Nephron progenitor cell (in vitro differentiated cells): ENCODE measurements around the gene CD19.

Source experiments
- DNase-seq: peaks from one replicate; pipeline ENCODE4 v3.0.0; 2021
- H3K27ac Mint-ChIP-seq: 2 replicates; pipeline ENCODE4 v1.8.0; 2021; ENCODE audit warnings: mild to moderate bottlenecking, moderate library complexity, mixed read lengths
- H3K27me3 Mint-ChIP-seq: 2 replicates; pipeline ENCODE4 v1.8.0; 2021; ENCODE audit warnings: mild to moderate bottlenecking, low read depth, mixed read lengths; ENCODE audit not compliant: poor library complexity
- H3K36me3 Mint-ChIP-seq: 2 replicates; pipeline ENCODE4 v1.8.0; 2021; ENCODE audit warnings: low read depth, mixed read lengths
- H3K4me1 Mint-ChIP-seq: 2 replicates; pipeline ENCODE4 v1.8.0; 2021; ENCODE audit warnings: mixed read lengths
- H3K4me3 Mint-ChIP-seq: 2 replicates; pipeline ENCODE4 v1.8.0; 2021; ENCODE audit warnings: mild to moderate bottlenecking, moderate library complexity, mixed read lengths
- H3K9me3 Mint-ChIP-seq: 2 replicates; pipeline ENCODE4 v1.8.0; 2021; ENCODE audit warnings: mild to moderate bottlenecking, moderate library complexity, mixed read lengths
- CTCF ChIP-seq: fragments of 200-600 bp; sonication (generic); IDR thresholded peaks from 2 replicates; pipeline ENCODE4 v1.5.0; 2021; ENCODE audit warnings: antibody characterized with exemption

The CD19 gene

DNA sequence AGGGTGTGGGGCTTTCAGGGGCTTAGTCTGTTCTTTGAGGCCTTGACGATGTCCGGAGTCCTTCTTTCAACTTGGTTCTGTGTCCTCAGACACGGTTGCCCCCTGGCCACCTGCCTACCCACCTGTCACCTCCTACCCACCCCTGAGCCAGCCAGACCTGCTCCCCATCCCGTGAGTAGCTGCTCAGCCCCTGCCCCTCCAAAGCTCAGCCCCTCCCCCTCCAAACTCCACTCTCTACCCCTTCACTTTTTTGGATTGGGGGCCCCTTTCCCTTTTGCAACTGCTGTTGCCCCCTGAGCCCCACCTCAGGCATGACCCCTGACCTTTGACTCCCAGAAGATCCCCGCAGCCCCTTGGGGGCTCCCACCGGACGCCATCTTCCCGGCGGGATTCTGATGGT lies 54.3 kb downstream of the CD19 start:
- Mint-ChIP-seq H3K4me1 (no peaks in the 10 kb centered on the region), H3K4me3 (no peak overlapping the region), H3K9me3 (peaks cover 8% of the 10 kb centered on the region), H3K36me3 (peaks cover 37% of the 10 kb centered on the region), H3K27ac (no peak overlapping the region), H3K27me3 (no peaks in the 10 kb centered on the region)
- TF ChIP-seq CTCF: no peak
- DNase-seq: no peak

GRCh38 chr16:28986492-28986891 lies 54.7 kb downstream of the CD19 start:
- Mint-ChIP-seq H3K9me3 (peaks cover 8% of the 10 kb centered on the region), H3K4me1 (no peaks in the 10 kb centered on the region), H3K27ac (no peak overlapping the region), H3K36me3 (peaks cover 32% of the 10 kb centered on the region), H3K4me3 (no peak overlapping the region), H3K27me3 (no peaks in the 10 kb centered on the region)
- DNase-seq: no peak
- TF ChIP-seq CTCF: no peak

- no peak for TF ChIP-seq CTCF
- no peak for DNase-seq
- no peak overlapping the region for H3K4me3 Mint-ChIP-seq
Measured at GRCh38 chr16:28987170-28987853, 55.5 kb downstream of the CD19 start.

More at GRCh38 chr16:28987170-28987853, 55.5 kb downstream of the CD19 start:
- peaks cover 8% of the 10 kb centered on the region for H3K9me3 Mint-ChIP-seq
- no peak overlapping the region for H3K27ac Mint-ChIP-seq
- peaks cover 26% of the 10 kb centered on the region for H3K36me3 Mint-ChIP-seq
- H3K27me3 Mint-ChIP-seq: no peaks in the 10 kb centered on the region
- H3K4me1 Mint-ChIP-seq: no peaks in the 10 kb centered on the region
